Glutamatergic neuron (in vitro differentiated cells): ENCODE data around the gene SH3BP5L. TPM values are rescaled to one million over a fixed set of nuclear protein-coding genes. Genes with fewer than 3 reads are reported as not detected.
"Not testable (repeated sequence)": the region's sequence is repeated elsewhere in the genome, so short reads cannot be mapped to it uniquely, and the experiment has no call there.

Experiments
- DNase-seq: peaks from one replicate; pipeline ENCODE4 v3.0.0; 2022
- H3K27ac Mint-ChIP-seq: one replicate; pipeline ENCODE4 v1.8.0; 2020; ENCODE audit warnings: mild to moderate bottlenecking, mixed read lengths, inconsistent platforms; ENCODE audit not compliant: unreplicated experiment
- H3K27me3 Mint-ChIP-seq: one replicate; pipeline ENCODE4 v1.8.0; 2020; ENCODE audit warnings: mild to moderate bottlenecking, moderate library complexity, mixed read lengths, inconsistent platforms; ENCODE audit not compliant: unreplicated experiment
- H3K36me3 Mint-ChIP-seq: one replicate; pipeline ENCODE4 v1.8.0; 2020; ENCODE audit warnings: mild to moderate bottlenecking, mixed read lengths, inconsistent platforms; ENCODE audit not compliant: unreplicated experiment
- H3K4me1 Mint-ChIP-seq: one replicate; pipeline ENCODE4 v1.8.0; 2020; ENCODE audit warnings: mild to moderate bottlenecking, low read depth, mixed read lengths, inconsistent platforms; ENCODE audit not compliant: unreplicated experiment
- H3K4me3 Mint-ChIP-seq: one replicate; pipeline ENCODE4 v1.8.0; 2020; ENCODE audit warnings: mild to moderate bottlenecking, mixed read lengths, inconsistent platforms; ENCODE audit not compliant: unreplicated experiment
- H3K9me3 Mint-ChIP-seq: one replicate; pipeline ENCODE4 v1.8.0; 2020; ENCODE audit warnings: mild to moderate bottlenecking, moderate library complexity, mixed read lengths, inconsistent platforms; ENCODE audit not compliant: unreplicated experiment
- total RNA-seq: library from RNA; stranded (reverse); fragmentation: NEBNext Ultra II Directional; extraction: Animal tissue kit (Norgen Biotek cat#: 25700); gene quantifications from one replicate; pipeline ENCODE4 v1.2.1, GENCODE V29; 2021; ENCODE audit not compliant: unreplicated experiment
- TF ChIP-seq, protein P1 (sequence below): fragments of 200-600 bp; sonication (generic); IDR thresholded peaks from one replicate; pipeline ENCODE4 v1.5.0; 2021; ENCODE audit not compliant: partially characterized antibody, unreplicated experiment

SH3BP5L gene
- total RNA-seq, 1 donor from 2014 or later = 74.0 TPM

DNA sequence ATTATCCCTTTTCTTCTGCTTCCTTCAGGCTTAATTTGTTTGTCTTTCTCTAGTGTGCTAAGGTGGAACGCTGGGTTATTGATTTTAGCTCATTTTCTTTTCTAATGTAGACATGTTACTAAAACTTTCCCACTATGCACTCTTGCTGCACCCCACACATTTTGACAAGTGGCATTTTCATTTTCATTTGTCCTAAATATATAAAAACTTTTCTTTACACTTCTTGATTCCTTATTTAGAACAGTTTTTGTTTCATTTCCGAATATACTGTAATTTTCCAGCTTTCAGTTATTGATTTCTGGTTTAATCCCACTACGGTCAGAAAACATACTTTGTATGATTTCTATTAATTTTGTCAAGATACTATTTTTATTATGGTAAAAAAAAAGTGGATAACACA lies 25.3 kb downstream of the SH3BP5L start:
- no peak for DNase-seq
- no peaks in the 10 kb centered on the region for H3K36me3 Mint-ChIP-seq
- peaks cover 5% of the 10 kb centered on the region for H3K9me3 Mint-ChIP-seq
- no peak overlapping the region for H3K4me3 Mint-ChIP-seq
- no peak overlapping the region for H3K27ac Mint-ChIP-seq
- H3K27me3 Mint-ChIP-seq = peaks cover 4% of the 10 kb centered on the region
- H3K4me1 Mint-ChIP-seq = no peaks in the 10 kb centered on the region
- TF ChIP-seq, protein P1, sequence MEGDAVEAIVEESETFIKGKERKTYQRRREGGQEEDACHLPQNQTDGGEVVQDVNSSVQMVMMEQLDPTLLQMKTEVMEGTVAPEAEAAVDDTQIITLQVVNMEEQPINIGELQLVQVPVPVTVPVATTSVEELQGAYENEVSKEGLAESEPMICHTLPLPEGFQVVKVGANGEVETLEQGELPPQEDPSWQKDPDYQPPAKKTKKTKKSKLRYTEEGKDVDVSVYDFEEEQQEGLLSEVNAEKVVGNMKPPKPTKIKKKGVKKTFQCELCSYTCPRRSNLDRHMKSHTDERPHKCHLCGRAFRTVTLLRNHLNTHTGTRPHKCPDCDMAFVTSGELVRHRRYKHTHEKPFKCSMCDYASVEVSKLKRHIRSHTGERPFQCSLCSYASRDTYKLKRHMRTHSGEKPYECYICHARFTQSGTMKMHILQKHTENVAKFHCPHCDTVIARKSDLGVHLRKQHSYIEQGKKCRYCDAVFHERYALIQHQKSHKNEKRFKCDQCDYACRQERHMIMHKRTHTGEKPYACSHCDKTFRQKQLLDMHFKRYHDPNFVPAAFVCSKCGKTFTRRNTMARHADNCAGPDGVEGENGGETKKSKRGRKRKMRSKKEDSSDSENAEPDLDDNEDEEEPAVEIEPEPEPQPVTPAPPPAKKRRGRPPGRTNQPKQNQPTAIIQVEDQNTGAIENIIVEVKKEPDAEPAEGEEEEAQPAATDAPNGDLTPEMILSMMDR = no peak

DNA sequence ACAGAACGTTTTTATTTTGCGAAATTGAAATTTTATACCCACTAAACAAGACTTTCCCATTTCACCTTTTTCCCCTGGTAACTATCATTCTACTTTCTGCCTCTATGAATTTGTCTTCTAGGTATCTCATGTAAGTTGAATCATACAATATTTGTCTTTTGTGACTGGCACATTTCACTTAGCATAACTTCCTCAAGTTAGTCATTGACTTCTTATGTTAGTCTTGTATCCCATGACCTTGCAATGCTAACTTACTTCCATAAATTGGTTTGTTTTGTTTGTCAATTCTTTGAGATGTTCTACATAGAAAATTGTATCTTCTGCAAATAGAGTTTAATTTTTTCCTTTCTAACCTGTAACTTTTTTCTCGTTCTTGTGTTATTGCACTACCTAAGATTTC lies 26.9 kb downstream of the SH3BP5L start:
- Mint-ChIP-seq H3K4me3 (no peak overlapping the region), H3K9me3 (peaks cover 2% of the 10 kb centered on the region), H3K27me3 (no peaks in the 10 kb centered on the region), H3K36me3 (no peaks in the 10 kb centered on the region), H3K4me1 (no peaks in the 10 kb centered on the region), H3K27ac (no peak overlapping the region)
- TF ChIP-seq, protein P1 = no peak
- no peak for DNase-seq

DNA sequence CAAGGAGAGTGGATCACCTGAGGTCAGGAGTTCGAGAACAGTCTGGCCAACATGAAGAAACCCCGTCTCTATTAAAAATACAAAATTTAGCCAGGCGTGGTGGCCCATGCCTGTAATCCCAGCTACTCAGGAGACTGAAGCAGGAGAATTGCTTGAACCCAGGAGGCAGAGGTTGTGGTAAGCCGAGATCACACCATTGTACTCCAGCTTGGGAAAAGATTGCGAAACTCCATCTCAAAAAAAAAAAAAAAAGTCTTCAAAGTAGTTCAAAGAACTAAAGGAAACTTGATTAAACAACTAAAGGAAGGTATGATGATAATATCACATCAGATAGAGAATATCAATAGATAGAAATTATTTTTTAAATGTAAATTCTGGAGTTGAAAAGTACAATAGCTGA lies 31.1 kb downstream of the SH3BP5L start:
- not testable (repeated sequence) for H3K27ac Mint-ChIP-seq, H3K36me3 Mint-ChIP-seq, H3K9me3 Mint-ChIP-seq, H3K4me1 Mint-ChIP-seq, H3K27me3 Mint-ChIP-seq, DNase-seq, H3K4me3 Mint-ChIP-seq

DNA sequence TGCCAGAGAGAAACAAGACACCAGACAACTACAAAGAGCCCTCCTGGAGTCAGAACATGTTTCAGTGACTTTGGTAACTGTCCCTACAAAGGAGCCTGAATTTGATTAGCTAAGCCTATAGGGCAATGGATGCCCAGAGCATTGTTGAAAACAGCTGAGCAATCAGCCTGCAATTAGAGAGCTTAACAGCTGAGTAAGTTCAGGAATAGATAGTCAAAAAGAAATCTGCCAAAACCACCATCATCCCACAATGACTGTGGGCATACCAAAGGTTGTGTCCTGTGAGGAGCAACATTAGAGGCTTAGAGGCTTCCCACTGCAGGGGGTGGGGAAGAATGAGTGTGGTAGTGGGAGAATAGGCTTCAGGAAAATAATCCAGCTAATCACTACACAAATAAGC lies 32.1 kb downstream of the SH3BP5L start:
- Mint-ChIP-seq H3K4me3 (no peak overlapping the region), H3K4me1 (no peaks in the 10 kb centered on the region), H3K36me3 (no peaks in the 10 kb centered on the region), H3K9me3 (no peaks in the 10 kb centered on the region), H3K27ac (no peak overlapping the region), H3K27me3 (no peaks in the 10 kb centered on the region)
- DNase-seq = no peak
- TF ChIP-seq, protein P1 = no peak

DNA sequence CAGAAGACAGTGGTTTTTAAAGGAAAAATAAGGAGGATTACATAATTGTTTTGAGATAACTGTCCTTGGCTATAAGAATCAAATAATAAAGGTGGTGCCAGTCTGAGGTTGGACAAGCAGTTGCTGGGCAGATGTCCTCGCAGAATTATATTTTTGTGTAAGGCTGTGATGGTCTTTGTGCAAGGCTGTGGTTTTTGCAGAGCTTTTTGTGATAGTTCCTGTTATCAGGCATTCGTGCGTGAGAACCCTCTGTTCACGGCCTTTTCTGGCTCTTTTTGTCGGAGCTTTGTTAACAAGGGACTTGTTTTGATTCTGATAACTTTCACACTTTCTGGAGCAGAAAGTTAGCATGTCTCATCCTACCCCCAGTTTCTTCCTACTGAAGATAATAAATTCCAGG lies 33.4 kb downstream of the SH3BP5L start:
- H3K36me3 Mint-ChIP-seq = no peaks in the 10 kb centered on the region
- no peak overlapping the region for H3K27ac Mint-ChIP-seq
- H3K27me3 Mint-ChIP-seq = no peaks in the 10 kb centered on the region
- no peaks in the 10 kb centered on the region for H3K9me3 Mint-ChIP-seq
- TF ChIP-seq, protein P1 = no peak
- DNase-seq = no peak
- H3K4me3 Mint-ChIP-seq = no peak overlapping the region
- no peaks in the 10 kb centered on the region for H3K4me1 Mint-ChIP-seq

DNA sequence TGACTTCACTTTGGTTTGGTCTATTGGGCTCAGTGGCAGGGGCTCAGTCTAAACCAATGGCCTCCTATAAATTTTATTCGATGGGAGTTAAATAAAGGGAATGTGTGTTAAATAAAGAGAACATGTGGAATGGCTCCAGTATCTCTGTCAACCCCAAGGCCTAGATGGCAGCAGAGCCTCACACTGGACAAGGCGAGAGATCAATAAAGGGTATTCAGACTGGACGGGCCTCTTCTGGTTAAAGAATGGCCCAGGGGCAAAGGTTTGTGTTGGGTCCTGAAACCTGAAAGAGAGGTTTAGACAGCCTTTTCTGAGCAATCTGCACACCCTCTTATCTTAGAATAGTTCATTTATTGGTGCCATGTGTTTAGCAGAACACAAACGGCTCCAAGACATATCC lies 34.7 kb downstream of the SH3BP5L start:
- Mint-ChIP-seq H3K36me3 (no peaks in the 10 kb centered on the region), H3K9me3 (no peaks in the 10 kb centered on the region), H3K27ac (no peak overlapping the region), H3K4me1 (no peaks in the 10 kb centered on the region), H3K4me3 (no peak overlapping the region), H3K27me3 (no peaks in the 10 kb centered on the region)
- TF ChIP-seq, protein P1 = no peak
- DNase-seq = no peak
